ENCODE results near the gene CHST4. TPM values are rescaled to one million over a fixed set of nuclear protein-coding genes. Genes with fewer than 3 reads are reported as not detected.
"Not testable (repeated sequence)": the region's sequence is repeated elsewhere in the genome, so short reads cannot be mapped to it uniquely, and the experiment has no call there.

CHST4 gene
- total RNA-seq, 4 donors from 2014 or later = 2.6 TPM; not detected in 3

DNA sequence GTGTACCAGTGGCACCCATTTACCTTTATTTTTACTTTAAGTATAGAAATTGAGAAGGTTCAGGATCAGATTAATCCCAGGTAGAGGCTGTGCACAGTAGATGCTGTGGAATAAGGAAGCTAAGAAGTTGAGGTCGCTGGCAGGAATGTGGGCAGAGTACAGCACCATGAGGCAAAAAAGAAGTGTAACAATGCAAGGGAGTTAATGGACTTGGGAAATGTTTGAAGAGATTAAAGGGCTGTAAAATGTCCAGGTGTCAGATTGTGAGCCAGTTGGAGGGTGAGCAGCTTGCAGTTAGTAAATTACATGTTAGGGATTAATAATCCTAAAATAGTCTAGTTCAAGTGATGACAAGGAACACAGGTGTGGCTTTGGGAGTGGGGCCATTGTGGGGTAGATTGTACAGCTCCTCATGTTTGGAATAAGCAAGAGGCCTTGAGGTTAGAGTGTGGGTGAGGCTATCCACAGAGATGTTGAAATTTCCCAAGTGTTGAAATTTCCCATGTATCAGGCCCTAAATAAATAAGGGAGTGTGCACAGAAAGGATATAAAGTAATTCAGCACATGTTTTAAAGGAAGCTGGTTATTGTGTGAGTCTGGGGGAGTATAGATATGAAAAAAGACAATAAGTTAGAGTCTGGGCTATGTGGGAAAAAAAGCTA is 29.1 kb downstream of the CHST4 start:
- DNase-seq = no peak
- intact Hi-C loops (cut with DNase I) = no loop called here
- no peak overlapping the region for H3K4me3 ChIP-seq
- 60 to 65% methylated on average over 1 of the region's 1 CpG for WGBS, 2 donors
- H3K27me3 ChIP-seq = peaks cover 0 to 4% (median 0%) of the 10 kb centered on the region in 4 donors
- no peak for TF ChIP-seq POLR2A (IDR thresholded peaks at IDR 0.05)
- TF ChIP-seq, protein P1, sequence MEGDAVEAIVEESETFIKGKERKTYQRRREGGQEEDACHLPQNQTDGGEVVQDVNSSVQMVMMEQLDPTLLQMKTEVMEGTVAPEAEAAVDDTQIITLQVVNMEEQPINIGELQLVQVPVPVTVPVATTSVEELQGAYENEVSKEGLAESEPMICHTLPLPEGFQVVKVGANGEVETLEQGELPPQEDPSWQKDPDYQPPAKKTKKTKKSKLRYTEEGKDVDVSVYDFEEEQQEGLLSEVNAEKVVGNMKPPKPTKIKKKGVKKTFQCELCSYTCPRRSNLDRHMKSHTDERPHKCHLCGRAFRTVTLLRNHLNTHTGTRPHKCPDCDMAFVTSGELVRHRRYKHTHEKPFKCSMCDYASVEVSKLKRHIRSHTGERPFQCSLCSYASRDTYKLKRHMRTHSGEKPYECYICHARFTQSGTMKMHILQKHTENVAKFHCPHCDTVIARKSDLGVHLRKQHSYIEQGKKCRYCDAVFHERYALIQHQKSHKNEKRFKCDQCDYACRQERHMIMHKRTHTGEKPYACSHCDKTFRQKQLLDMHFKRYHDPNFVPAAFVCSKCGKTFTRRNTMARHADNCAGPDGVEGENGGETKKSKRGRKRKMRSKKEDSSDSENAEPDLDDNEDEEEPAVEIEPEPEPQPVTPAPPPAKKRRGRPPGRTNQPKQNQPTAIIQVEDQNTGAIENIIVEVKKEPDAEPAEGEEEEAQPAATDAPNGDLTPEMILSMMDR (IDR thresholded peaks at IDR 0.05) = no peak
- no peaks in the 10 kb centered on the region for H3K9me3 ChIP-seq
- no peaks in the 10 kb centered on the region for H3K4me1 ChIP-seq
- no peak overlapping the region for H3K27ac ChIP-seq
- H3K36me3 ChIP-seq = no peaks in the 10 kb centered on the region

DNA sequence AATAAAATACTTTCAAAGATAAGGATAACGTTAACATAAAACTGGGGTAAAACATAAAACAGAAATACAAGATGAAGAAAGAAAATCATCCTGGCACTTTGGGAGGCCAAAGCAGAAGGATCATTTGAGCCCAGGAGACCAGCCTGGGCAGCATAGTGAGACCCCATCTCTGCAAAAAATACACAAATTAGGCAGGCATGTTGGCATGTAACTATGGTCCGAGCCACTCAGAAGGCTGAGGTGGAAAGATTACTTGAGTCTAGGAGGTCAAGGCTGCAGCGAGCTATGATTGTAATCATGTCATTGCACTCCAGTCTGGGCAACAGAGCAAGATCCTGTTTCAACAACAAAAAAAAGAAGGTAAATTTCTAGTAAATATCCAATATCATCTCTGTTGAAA is 31.1 kb downstream of the CHST4 start:
- no peak overlapping the region for H3K4me3 ChIP-seq
- 90 to 96% methylated on average over 3 of the region's 3 CpGs for WGBS, 2 donors
- H3K27ac ChIP-seq = no peak overlapping the region
- intact Hi-C loops (cut with DNase I) = no loop called here
- TF ChIP-seq, protein P1 (IDR thresholded peaks at IDR 0.05) = no peak
- no peak for TF ChIP-seq POLR2A (IDR thresholded peaks at IDR 0.05)
- H3K27me3 ChIP-seq = no peaks in the 10 kb centered on the region
- no peaks in the 10 kb centered on the region for H3K4me1 ChIP-seq
- no peak for DNase-seq
- peaks cover 0 to 6% (median 0%) of the 10 kb centered on the region in 3 donors for H3K9me3 ChIP-seq
- no peaks in the 10 kb centered on the region for H3K36me3 ChIP-seq

DNA sequence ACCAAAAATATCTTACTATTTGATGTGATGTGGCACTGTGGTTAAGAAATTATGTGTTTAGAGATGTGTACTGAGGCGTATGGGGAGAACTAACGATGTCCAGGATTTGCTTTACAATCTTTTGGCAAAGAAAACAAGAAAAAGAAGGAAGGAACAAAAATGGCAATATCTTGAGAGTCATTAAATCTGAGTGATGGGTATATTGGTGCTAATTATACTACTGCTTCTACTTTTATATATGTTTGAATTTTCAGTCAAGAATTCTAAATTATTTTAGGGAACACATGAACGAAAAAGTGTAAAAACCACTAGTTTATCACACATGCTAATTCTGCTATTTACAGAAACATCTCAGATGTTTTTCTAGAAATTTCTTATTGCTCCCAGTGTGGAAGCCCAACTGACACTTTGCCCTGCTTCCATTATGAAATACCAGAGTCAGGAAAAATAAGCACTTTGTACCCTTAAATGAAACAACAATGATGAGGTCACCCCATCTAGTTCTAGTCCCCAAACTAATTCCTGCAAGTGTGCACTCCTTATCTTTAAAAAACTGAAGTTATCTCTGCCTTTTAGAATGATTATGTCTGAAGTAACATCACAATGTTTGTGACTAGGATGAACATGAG is 31.8 kb downstream of the CHST4 start:
- DNase-seq = no peak
- no peak for TF ChIP-seq POLR2A (IDR thresholded peaks at IDR 0.05)
- TF ChIP-seq, protein P1 (IDR thresholded peaks at IDR 0.05) = no peak
- no peak overlapping the region for H3K27ac ChIP-seq
- intact Hi-C loops (cut with DNase I) = no loop called here
- H3K27me3 ChIP-seq = no peaks in the 10 kb centered on the region
- no peaks in the 10 kb centered on the region for H3K36me3 ChIP-seq
- H3K4me1 ChIP-seq = no peaks in the 10 kb centered on the region
- H3K9me3 ChIP-seq = peaks cover 0 to 12% (median 0%) of the 10 kb centered on the region in 3 donors
- 54 to 62% methylated on average over 3 of the region's 3 CpGs for WGBS, 2 donors
- H3K4me3 ChIP-seq = no peak overlapping the region

DNA sequence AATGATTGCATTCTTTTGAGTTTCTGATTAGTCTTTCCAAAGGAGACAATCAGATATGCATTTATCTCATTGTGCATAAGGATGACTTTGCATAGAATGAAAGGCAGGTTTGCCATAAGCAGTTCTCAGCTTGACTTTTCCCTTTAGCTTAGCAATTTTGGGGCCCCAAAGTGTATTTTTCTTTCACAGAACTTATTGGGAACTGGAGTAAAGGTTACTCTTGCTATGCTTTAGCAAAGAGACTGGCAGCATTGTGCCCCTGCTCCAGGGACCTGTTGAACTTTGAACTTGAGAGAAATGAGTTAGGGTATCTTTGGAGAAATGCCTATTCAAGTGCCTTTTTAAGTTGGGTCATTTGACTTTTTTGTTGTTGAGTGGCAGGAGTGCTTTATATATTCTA is 33.6 kb downstream of the CHST4 start:
- Histone ChIP-seq H3K27ac (no peak overlapping the region), H3K27me3 (no peaks in the 10 kb centered on the region), H3K4me1 (peaks cover 0 to 11% (median 3%) of the 10 kb centered on the region in 3 donors), H3K36me3 (no peaks in the 10 kb centered on the region), H3K4me3 (no peak overlapping the region), H3K9me3 (peaks cover 0 to 12% (median 0%) of the 10 kb centered on the region in 3 donors)
- no peak for DNase-seq
- intact Hi-C loops (cut with DNase I) = no loop called here
- no peak for TF ChIP-seq POLR2A (IDR thresholded peaks at IDR 0.05)
- TF ChIP-seq, protein P1 (IDR thresholded peaks at IDR 0.05) = no peak

DNA sequence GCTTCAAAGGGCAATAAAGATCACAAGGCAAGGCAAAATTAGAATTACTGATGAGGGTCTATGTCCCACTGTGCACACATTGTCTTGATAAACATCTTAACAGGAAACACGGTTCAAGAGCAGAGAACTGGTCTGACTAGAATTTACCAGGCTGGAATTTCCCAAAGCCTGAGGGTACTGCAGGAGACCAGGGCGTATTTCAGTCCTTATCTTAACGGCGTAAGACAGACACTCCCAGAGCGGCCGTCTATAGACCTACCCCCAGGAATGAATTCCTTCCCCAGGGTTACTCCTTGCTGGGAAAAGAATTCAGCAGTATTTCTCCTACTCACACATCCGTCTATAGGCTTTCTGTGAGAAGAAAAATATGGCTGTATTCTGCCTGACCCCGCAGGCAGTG is 35.7 kb downstream of the CHST4 start:
- H3K4me3 ChIP-seq; H3K36me3 ChIP-seq; H3K27ac ChIP-seq; H3K27me3 ChIP-seq; intact Hi-C loops (cut with DNase I); DNase-seq: not testable (repeated sequence)
- peaks cover 0 to 12% (median 0%) of the 10 kb centered on the region in 3 donors for H3K9me3 ChIP-seq
- 60 to 75% methylated on average over 8 of the region's 8 CpGs for WGBS, 2 donors
- H3K4me1 ChIP-seq = peaks cover 0 to 21% (median 3%) of the 10 kb centered on the region in 3 donors
